H4 (cell line): Measurements from ENCODE around the gene EOLA2. TPM values are rescaled to one million over a fixed set of nuclear protein-coding genes. Genes with fewer than 3 reads are reported as not detected.

ENCODE experiments used
- total RNA-seq: library from RNA; depleted of rRNA; stranded (reverse); fragments of >200 nt; shearing (Covaris generic); gene quantifications from 2 replicates; pipeline ENCODE4 v1.2.3, GENCODE V29; 2014; rRNA removed

EOLA2 gene
- total RNA-seq, 1 experiment from 2014 or later: 20.2 TPM

Other genes with a start within 250 kb of the EOLA2 start
- 2.6 and 10.0 TPM in 2 replicates for gene MAGEA11, start 226.4 kb downstream of the EOLA2 start, total RNA-seq
- not detected in 2 replicates for gene HSFX1, start 164.4 kb downstream of the EOLA2 start, total RNA-seq
- not detected in 2 replicates for gene MAGEA9, start 156.6 kb downstream of the EOLA2 start, total RNA-seq
- not detected in 2 replicates for gene MAGEA8, start 57.3 kb downstream of the EOLA2 start, total RNA-seq
- gene HSFX4, start 8.9 kb downstream of the EOLA2 start, total RNA-seq: not detected in 2 replicates